ENCODE results near the gene DHH. TPM values are rescaled to one million over a fixed set of nuclear protein-coding genes. Genes with fewer than 3 reads are reported as not detected.

DHH gene
- total RNA-seq, 1 donor from 2014 or later = 0.52 TPM

DNA sequence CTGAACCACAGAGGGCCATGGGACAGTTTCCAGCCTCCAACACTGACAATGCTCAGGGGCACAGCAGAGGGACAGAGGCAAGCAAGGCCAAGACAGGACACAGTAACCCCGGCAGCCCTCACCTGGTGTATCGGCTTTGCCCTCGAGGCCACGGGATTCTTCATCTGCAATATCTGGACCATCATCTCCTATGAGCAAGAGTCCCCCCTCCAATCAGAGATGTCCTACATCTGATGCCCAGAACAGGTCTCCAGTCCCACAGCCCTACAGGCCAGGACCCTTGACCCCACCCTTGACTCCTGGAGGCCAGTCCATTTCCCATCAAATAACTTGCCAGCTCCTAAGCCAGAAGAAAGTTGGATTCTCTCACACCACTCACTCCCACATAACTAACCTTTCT, 51.4 kb downstream of the DHH start:
- no peak for DNase-seq (ENCODE audit: low read depth)
- H3K4me3 ChIP-seq (ENCODE audit: low read depth, low read length) = no peak overlapping the region
- TF ChIP-seq, protein P1, sequence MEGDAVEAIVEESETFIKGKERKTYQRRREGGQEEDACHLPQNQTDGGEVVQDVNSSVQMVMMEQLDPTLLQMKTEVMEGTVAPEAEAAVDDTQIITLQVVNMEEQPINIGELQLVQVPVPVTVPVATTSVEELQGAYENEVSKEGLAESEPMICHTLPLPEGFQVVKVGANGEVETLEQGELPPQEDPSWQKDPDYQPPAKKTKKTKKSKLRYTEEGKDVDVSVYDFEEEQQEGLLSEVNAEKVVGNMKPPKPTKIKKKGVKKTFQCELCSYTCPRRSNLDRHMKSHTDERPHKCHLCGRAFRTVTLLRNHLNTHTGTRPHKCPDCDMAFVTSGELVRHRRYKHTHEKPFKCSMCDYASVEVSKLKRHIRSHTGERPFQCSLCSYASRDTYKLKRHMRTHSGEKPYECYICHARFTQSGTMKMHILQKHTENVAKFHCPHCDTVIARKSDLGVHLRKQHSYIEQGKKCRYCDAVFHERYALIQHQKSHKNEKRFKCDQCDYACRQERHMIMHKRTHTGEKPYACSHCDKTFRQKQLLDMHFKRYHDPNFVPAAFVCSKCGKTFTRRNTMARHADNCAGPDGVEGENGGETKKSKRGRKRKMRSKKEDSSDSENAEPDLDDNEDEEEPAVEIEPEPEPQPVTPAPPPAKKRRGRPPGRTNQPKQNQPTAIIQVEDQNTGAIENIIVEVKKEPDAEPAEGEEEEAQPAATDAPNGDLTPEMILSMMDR (conservative IDR thresholded peaks at IDR 0.05; ENCODE audit: low read depth, low read length) = no peak

DNA sequence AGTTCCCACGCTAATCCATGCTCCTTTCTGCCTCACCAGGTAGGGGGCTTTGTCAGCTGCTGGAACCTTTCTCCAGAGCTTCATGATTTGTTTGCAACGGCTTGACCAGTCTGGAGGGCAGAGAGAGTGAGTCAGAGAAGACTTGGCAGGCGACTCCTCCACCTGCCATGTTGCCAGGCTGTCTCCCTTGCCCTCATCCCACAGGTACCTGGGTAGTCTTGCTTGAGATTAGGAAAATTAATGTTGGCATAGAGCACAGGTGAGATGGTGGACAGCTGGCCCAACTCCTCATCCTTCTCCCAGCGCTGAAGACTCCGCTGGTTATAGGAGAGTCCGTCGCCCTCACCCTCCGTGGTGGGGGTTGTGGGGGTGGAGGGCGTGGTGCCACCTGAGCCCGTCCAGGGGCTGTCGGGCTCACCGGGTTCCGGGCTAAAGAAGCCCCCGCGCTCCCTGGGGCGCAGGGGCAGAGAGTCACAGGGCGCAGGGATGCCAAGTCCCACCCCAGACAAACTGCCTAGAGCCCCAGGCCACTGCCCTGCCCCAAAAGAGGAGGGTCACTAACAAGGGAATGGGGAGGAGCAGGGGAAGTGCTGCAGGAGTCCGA, 52.6 kb downstream of the DHH start:
- DNase-seq (ENCODE audit: low read depth) = no peak
- TF ChIP-seq, protein P1 (conservative IDR thresholded peaks at IDR 0.05; ENCODE audit: low read depth, low read length) = no peak
- H3K4me3 ChIP-seq (ENCODE audit: low read depth, low read length) = no peak overlapping the region

DNA sequence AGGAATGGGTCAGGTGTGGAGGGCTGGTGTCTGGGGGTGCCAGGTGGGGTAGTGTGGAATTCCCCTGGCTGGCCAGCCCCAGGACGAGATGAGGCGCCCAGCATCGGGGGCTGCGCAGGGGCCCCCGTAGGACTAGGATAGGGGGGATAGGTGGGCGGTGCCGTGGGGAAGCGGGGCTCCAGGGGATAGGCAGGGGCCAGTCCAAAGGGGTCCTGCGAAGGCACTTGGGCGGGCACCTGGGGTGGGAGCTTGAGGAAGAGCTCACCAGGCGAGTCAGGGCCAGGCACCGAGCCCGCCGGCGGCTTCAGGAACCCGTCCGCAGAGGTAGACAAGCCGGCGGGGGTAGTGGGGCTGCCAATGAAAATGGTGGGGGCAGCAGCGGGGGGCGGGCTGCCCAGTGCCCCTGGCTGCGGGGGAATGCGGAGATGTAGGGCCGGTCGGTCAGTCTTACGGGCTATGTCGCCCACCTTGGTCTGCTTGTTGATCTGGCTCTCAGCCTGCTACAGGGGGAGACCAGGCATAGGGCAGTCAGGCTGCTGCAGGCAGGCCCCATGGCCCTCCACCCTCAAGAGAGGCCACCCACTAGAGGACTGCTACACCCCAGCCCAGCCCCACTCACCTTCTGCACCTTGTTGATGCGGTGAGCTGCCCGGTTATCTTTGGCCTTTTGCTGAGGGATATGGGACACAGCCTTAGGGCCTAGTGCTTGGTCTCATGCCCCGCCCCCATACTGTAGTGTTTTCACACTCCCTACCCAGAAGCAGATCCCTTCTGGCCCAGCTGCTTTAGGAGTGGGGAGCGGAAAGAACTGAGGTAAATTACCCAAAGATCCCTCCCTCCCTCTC, 53.3 kb downstream of the DHH start:
- TF ChIP-seq, protein P1 (conservative IDR thresholded peaks at IDR 0.05; ENCODE audit: low read depth, low read length) = no peak
- no peak overlapping the region for H3K4me3 ChIP-seq (ENCODE audit: low read depth, low read length)
- no peak for DNase-seq (ENCODE audit: low read depth)

DNA sequence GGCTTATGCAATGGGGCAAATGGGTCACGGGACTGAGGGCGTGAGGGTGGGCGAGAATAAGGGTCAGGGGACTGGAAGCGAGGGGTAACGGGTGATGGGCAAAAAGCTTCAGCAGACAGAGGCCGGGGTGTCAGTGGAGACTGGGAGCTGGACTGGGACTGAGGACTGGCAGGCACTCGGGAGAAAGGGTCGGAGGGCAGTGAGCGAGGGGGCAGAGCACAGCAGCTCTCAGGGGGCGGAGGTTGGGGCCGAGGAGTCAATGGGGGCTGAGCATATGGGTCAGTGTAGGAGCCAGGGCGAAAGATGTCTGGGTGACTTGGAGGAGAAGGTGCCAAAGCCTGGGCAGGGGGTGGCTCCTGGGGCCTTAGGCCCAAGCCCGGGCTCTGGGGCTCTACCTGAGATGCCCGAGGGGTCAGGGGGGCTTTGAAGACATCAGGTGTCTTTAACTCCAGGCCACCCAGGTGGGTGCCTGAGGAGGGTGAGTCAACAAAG, 54.2 kb downstream of the DHH start:
- TF ChIP-seq, protein P1 (conservative IDR thresholded peaks at IDR 0.05; ENCODE audit: low read depth, low read length) = no peak
- H3K4me3 ChIP-seq (ENCODE audit: low read depth, low read length) = no peak overlapping the region
- no peak for DNase-seq (ENCODE audit: low read depth)

DNA sequence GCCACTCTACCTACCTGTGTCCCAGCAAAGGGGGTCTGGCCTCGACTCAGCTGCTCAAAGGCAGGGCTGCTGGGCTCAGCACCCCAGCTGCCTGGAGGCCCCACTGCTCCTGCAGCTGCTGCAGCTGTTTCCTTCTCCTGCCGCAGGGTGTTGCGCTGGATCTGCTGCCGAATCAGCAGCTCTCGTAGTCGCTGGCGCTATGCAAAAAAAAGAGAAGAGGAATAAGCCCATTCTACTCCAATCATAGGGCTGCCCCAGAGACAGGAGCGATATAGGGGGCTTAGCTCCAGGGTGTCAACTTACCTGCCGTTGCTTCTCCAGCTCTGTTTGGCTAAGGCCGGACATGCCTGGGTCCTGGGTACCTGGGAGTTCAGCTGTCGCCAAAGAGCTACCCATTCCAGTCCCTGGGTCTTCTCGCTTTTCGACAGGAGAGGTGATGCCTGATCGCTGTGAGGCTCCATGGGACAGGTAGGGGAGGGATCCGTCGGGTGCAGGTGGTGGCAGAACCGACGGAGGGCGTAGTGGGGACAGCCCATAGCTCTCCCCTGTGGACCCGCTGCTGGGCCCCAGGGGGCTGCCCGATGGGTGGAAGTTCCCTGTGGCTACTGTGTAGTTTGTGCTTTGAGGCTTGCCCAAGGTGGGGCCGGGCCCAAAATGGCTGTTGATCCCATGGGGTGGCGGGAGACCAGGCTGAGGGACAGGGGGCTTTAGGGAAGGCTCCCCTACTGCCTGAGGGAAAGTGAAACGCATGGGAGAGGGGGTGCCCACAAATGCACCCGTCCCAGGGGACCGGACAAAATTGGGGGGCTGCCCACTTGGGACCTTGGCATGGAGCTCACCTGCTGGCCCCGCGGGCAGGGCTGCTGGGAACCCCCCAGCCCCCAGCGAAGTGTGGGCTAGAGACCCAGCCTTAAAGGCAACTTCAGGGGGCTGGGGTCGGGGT, 54.9 kb downstream of the DHH start:
- H3K4me3 ChIP-seq (ENCODE audit: low read depth, low read length) = no peak overlapping the region
- DNase-seq (ENCODE audit: low read depth) = no peak
- TF ChIP-seq, protein P1 (conservative IDR thresholded peaks at IDR 0.05; ENCODE audit: low read depth, low read length) = no peak

DNA sequence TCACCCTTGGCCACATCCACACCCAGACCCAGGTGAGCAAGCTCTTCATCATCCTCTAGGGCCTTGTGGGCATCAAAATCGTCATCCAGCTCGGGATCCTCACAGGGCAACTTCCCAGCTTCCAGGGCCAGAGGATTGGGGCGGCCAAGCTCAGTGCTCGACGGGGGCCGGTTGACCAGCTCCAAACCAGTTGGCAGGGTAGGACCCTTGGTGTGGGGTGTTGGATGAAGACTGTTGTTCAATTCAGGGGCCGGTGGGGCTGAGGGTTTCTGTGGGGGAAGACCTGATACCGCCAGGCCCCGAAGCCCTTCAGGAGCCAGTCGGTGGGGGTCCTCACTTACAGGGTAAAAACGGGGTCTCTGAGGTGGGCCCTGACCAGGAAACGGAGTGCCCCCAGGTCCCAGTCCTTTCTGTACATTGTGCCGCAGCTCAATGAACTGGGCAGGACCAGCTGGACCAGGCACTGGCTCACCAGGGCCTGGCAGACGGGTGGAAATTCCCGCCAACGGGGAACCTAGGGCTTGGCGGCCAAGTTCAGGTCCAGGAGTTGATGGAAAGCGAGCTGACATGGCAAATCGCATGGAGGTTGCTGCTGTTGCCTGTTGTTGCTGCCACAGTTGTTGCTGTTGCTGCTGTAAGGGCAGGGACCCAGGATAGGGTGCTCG, 56.2 kb downstream of the DHH start:
- H3K4me3 ChIP-seq (ENCODE audit: low read depth, low read length) = no peak overlapping the region
- TF ChIP-seq, protein P1 (conservative IDR thresholded peaks at IDR 0.05; ENCODE audit: low read depth, low read length) = no peak
- DNase-seq (ENCODE audit: low read depth) = no peak
